Measurements from ENCODE around the gene BICRA. TPM values are rescaled to one million over a fixed set of nuclear protein-coding genes. Genes with fewer than 3 reads are reported as not detected.

Gene BICRA
- total and polyA plus RNA-seq, 2 of the 8 experiments (the other 6 are each of a cell fraction or from before 2014, with no cell fraction given), result 1.5 to 29.2 TPM

DNA sequence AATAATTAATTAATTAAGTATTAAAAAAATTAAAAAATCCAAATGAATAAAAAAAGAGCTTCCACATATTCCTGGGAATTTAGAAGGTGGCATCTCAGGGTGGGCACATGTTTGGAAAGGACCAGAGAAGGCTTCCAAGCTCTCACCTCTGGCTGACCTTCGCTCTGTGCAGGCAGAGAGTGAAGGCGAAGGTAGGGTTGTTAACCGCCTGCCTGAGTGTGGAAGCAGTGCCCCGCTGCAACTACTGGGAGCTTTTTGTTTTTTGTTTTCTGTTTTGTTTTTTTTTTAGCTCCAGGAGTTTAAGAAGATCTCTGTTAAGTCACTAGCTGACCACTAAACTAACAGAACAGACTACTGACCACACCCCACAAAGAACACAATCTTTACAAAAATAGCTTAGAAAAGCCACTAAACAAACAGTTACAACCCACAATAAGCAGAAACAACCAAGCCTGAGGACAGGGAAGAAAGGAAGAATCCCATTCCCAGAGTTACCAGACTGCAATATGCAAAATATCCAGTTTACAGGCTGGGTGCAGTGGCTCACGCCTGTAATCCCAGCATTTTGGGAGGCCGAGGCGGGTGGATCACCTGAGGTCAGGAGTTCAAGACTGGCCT lies 47.4 kb upstream of the BICRA start:
- CTCF ChIA-PET (ENCODE audit: partially characterized antibody), result interaction anchor here (0.7 to 1.5 kb wide), 9 partner anchors 10 to 146 kb away, joined by 3 to 6 read pairs (median 3); no protein-coding TSS in a partner anchor
- POLR2A ChIA-PET (ENCODE audit: partially characterized antibody), result interaction anchor here (0.6 to 1.6 kb wide), 4 partner anchors 11 to 78 kb away, joined by 3 to 4 read pairs (median 3); no protein-coding TSS in a partner anchor
- TF ChIP-seq CTCF (IDR thresholded peaks at IDR 0.05; ENCODE audit: control extremely low read depth in 1 of 3, insufficient read depth in 1 of 3, low read depth in 1 of 3, low read length in 3 of 3) (no peak), HDAC2 (IDR thresholded peaks at IDR 0.05; ENCODE audit: borderline replicate concordance in 1 of 2, low read depth in 2 of 2, low read length in 2 of 2) (no peak), GTF2F1 (IDR thresholded peaks at IDR 0.05; ENCODE audit: borderline replicate concordance, low read depth, low read length) (no peak), JUN (IDR thresholded peaks at IDR 0.05; ENCODE audit: low read depth, low read length) (no peak), E2F6 (IDR thresholded peaks at IDR 0.05) (no peak), TBP (IDR thresholded peaks at IDR 0.05; ENCODE audit: low read depth, low read length) (no peak), BRCA1 (IDR thresholded peaks at IDR 0.05; ENCODE audit: low read depth, low read length) (no peak), EGR1 (IDR thresholded peaks at IDR 0.05; ENCODE audit: borderline replicate concordance, low read depth, low read length) (no peak), NANOG (IDR thresholded peaks at IDR 0.05; ENCODE audit: insufficient read depth, low read depth, low read length, poor library complexity, severe bottlenecking) (no peak)

More for the DNA sequence above, 47.4 kb upstream of the BICRA start:
- FAIRE-seq, result no peak
- Histone ChIP-seq H2BK12ac (ENCODE audit: low read depth, low read length) (no peak overlapping the region), H3K4ac (replicated peaks; ENCODE audit: insufficient read length, low read depth, low read length) (no peak overlapping the region), H4K91ac (replicated peaks; ENCODE audit: insufficient read length, low read length) (no peak overlapping the region), H2AK5ac (ENCODE audit: low read depth, low read length) (no peak overlapping the region), H3K4me2 (ENCODE audit: insufficient read depth in 1 of 2, low read depth in 2 of 2, low read length in 2 of 2) (no peak overlapping the region), H3K23me2 (ENCODE audit: low read depth, low read length) (no peaks in the 10 kb centered on the region; the same call in 1 of the 2 replicates), H4K20me1 (replicated peaks in 1 of 2; ENCODE audit: control insufficient read depth in 1 of 2, insufficient read depth in 2 of 2, low read length in 2 of 2) (no peaks in the 10 kb centered on the region), H3K79me1 (ENCODE audit: low read depth, low read length) (no peaks in the 10 kb centered on the region), H2BK15ac (ENCODE audit: low read length) (no peak overlapping the region), H3K36me3 (ENCODE audit: control insufficient read depth in 2 of 4, insufficient read depth in 4 of 4, low read length in 3 of 4) (no peaks in the 10 kb centered on the region), H3K27me3 (replicated peaks in 1 of 4; ENCODE audit: control insufficient read depth in 3 of 4, extremely low read depth in 1 of 4, insufficient read depth in 3 of 4, low read length in 3 of 4) (no peaks in the 10 kb centered on the region), H3K27ac (ENCODE audit: low read depth, low read length) (no peak overlapping the region), H2AFZ (ENCODE audit: low read length) (no peak overlapping the region), H3K56ac (replicated peaks; ENCODE audit: insufficient read length, low read depth, low read length) (no peak overlapping the region), H3K4me3 (ENCODE audit: extremely low read depth in 1 of 4, insufficient read depth in 2 of 4, low read depth in 3 of 4, low read length in 4 of 4) (no peak overlapping the region), H2BK20ac (ENCODE audit: low read length) (no peak overlapping the region), H3K9me3 (ENCODE audit: insufficient read depth in 2 of 2, low read depth in 1 of 2, low read length in 1 of 2) (no peaks in the 10 kb centered on the region), H3K18ac (ENCODE audit: extremely low read depth, low read length) (no peak overlapping the region), H3K23ac (ENCODE audit: insufficient read length) (no peak overlapping the region), H3K9ac (replicated peaks in 1 of 4; ENCODE audit: extremely low read depth in 1 of 4, low read depth in 3 of 4, low read length in 3 of 4) (no peak overlapping the region), H2BK120ac (replicated peaks; ENCODE audit: low read depth, low read length) (no peak overlapping the region), H3K14ac (ENCODE audit: insufficient read length) (no peak overlapping the region), H3K4me1 (replicated peaks in 1 of 4; ENCODE audit: control insufficient read depth in 3 of 4, insufficient read depth in 4 of 4, low read length in 3 of 4) (peaks cover 0 to 5% (median 0%) of the 10 kb centered on the region in 4 experiments; a peak in 2 of 7 replicates), H4K5ac (ENCODE audit: insufficient read length, low read depth, low read length) (no peak overlapping the region), H2BK5ac (ENCODE audit: low read depth, low read length) (no peak overlapping the region), H3K79me2 (ENCODE audit: control insufficient read depth in 1 of 2, insufficient read depth in 2 of 2, low read length in 2 of 2) (no peaks in the 10 kb centered on the region), H4K8ac (ENCODE audit: extremely low read depth, insufficient read depth, low read length) (no peak overlapping the region)
- DNase-seq (ENCODE audit: low read depth in 1 of 2, low spot score in 2 of 2), result no peak
- 85% methylated on average over 7 of the region's 7 CpGs; no CpG with 5 or more reads in 1 of the 2 experiments for WGBS, 2 experiments (ENCODE audit: extremely low coverage in 1 of 2, insufficient coverage in 1 of 2, insufficient read length in 1 of 2, insufficient replicate concordance in 2 of 2, low coverage in 1 of 2, low lambda C conversion rate in 2 of 2, missing lambda C conversion rate in 1 of 2)

All from H1 (cell line).